Measurements from ENCODE around the gene FOXN3.

GRCh38 chr14:89284333-89285058 lies 132.5 kb downstream of the FOXN3 start:
- TF ChIP-seq POLR2A (IDR thresholded peaks at IDR 0.05; ENCODE audit: low read depth, low read length): no peak
- no peak for TF ChIP-seq POLR2AphosphoS5 (IDR thresholded peaks at IDR 0.05; ENCODE audit: low read depth, low read length)
- TF ChIP-seq TAF1 (IDR thresholded peaks at IDR 0.05; ENCODE audit: borderline replicate concordance, low read depth, low read length): no peak

Measured in GM12892 (cell line).